ENCODE data around the gene AHDC1. TPM values are rescaled to one million over a fixed set of nuclear protein-coding genes. Genes with fewer than 3 reads are reported as not detected.

Gene AHDC1
- total RNA-seq, 1 donor, result 14.6 TPM

GRCh38 chr1:27552911-27553420 is 51.0 kb downstream of the AHDC1 start:
- TF ChIP-seq CTCF (IDR thresholded peaks at IDR 0.05; ENCODE audit: insufficient read depth, low read length), result no peak
- DNase-seq (ENCODE audit: low read depth), result no peak
- no peak overlapping the region for H3K4me3 ChIP-seq (ENCODE audit: low read depth, low read length)

- DNase-seq (ENCODE audit: low read depth), result no peak
- no peak for TF ChIP-seq CTCF (IDR thresholded peaks at IDR 0.05; ENCODE audit: insufficient read depth, low read length)
- H3K4me3 ChIP-seq (ENCODE audit: low read depth, low read length), result no peak overlapping the region
Measured at GRCh38 chr1:27551953-27552312, 52.0 kb downstream of the AHDC1 start.

GRCh38 chr1:27551170-27551952 is 52.6 kb downstream of the AHDC1 start:
- no peak for TF ChIP-seq CTCF (IDR thresholded peaks at IDR 0.05; ENCODE audit: insufficient read depth, low read length)

GRCh38 chr1:27550510-27551169 is 53.3 kb downstream of the AHDC1 start:
- no peak for TF ChIP-seq CTCF (IDR thresholded peaks at IDR 0.05; ENCODE audit: insufficient read depth, low read length)
- H3K4me3 ChIP-seq (ENCODE audit: low read depth, low read length), result no peak overlapping the region
- DNase-seq (ENCODE audit: low read depth), result no peak

More at GRCh38 chr1:27551170-27551952, 52.6 kb downstream of the AHDC1 start:
- DNase-seq (ENCODE audit: low read depth), result no peak
- H3K4me3 ChIP-seq (ENCODE audit: low read depth, low read length), result no peak overlapping the region

- no peak for DNase-seq (ENCODE audit: low read depth)
- H3K4me3 ChIP-seq (ENCODE audit: low read depth, low read length), result no peak overlapping the region
- no peak for TF ChIP-seq CTCF (IDR thresholded peaks at IDR 0.05; ENCODE audit: insufficient read depth, low read length)
Measured at GRCh38 chr1:27549807-27550408, 54.0 kb downstream of the AHDC1 start.

GRCh38 chr1:27548858-27549719 is 54.9 kb downstream of the AHDC1 start:
- no peak for TF ChIP-seq CTCF (IDR thresholded peaks at IDR 0.05; ENCODE audit: insufficient read depth, low read length)
- no peak overlapping the region for H3K4me3 ChIP-seq (ENCODE audit: low read depth, low read length)
- no peak for DNase-seq (ENCODE audit: low read depth)

Measured in fibroblast of the aortic adventitia (primary cell).